H9 (cell line): ENCODE measurements around the gene SYDE1. TPM values are rescaled to one million over a fixed set of nuclear protein-coding genes. Genes with fewer than 3 reads are reported as not detected.

Experiments used
- DNase-seq: peaks from one replicate; pipeline ENCODE4 v3.0.0-alpha.2; 2017
- H2AFZ ChIP-seq: one replicate; pipeline ENCODE4 v1.6.1; 2013; ENCODE audit warnings: mild to moderate bottlenecking, low read length, control low read depth, moderate library complexity
- H2AK5ac ChIP-seq: 2 replicates; pipeline ENCODE4 v1.6.1; 2013; ENCODE audit warnings: low read length, control low read depth, mixed read lengths; ENCODE audit not compliant: insufficient read length
- H2BK120ac ChIP-seq: one replicate; pipeline ENCODE4 v1.6.1; 2013; ENCODE audit warnings: low read depth, mild to moderate bottlenecking, low read length, control low read depth, inconsistent platforms; ENCODE audit not compliant: poor library complexity, severe bottlenecking
- H2BK12ac ChIP-seq: 2 replicates; pipeline ENCODE4 v1.6.1; 2013; ENCODE audit warnings: low read length, control low read depth, mixed read lengths, low read depth; ENCODE audit not compliant: insufficient read length
- H2BK15ac ChIP-seq: 2 replicates; pipeline ENCODE4 v1.6.1; 2013; ENCODE audit warnings: low read depth, low read length, control low read depth
- H2BK20ac ChIP-seq: one replicate; pipeline ENCODE4 v1.6.1; 2013; ENCODE audit warnings: low read depth, mild to moderate bottlenecking, low read length, control low read depth, inconsistent platforms; ENCODE audit not compliant: poor library complexity, severe bottlenecking
- H2BK5ac ChIP-seq: 2 replicates; pipeline ENCODE4 v1.6.1; 2013; ENCODE audit warnings: low read length, control low read depth, mixed read lengths; ENCODE audit not compliant: insufficient read length
- H3K14ac ChIP-seq: 2 replicates; pipeline ENCODE4 v1.6.1; 2013; ENCODE audit warnings: low read length, control low read depth; ENCODE audit not compliant: insufficient read depth
- H3K18ac ChIP-seq: 2 replicates; pipeline ENCODE4 v1.6.1; 2013; ENCODE audit warnings: low read depth, mild to moderate bottlenecking, mixed read lengths, low read length, control low read depth; ENCODE audit not compliant: insufficient read length
- H3K23ac ChIP-seq: 2 replicates; pipeline ENCODE4 v1.6.1; 2013; ENCODE audit warnings: low read length, control low read depth, mixed read lengths, low read depth; ENCODE audit not compliant: insufficient read length
- H3K23me2 ChIP-seq: 2 replicates; pipeline ENCODE4 v1.6.1; 2013; ENCODE audit warnings: low read depth, mild to moderate bottlenecking, mixed read lengths, low read length, control low read depth; ENCODE audit not compliant: insufficient read length, poor library complexity, severe bottlenecking
- H3K27ac ChIP-seq: 2 replicates; pipeline ENCODE4 v1.5.1; 2013; ENCODE audit warnings: low read length, control low read depth, mixed read lengths, low read depth; ENCODE audit not compliant: insufficient read length
- H3K27me3 ChIP-seq: 2 replicates; pipeline ENCODE4 v1.6.1; 2013; ENCODE audit warnings: low read length, control low read depth, inconsistent platforms; ENCODE audit not compliant: insufficient read depth
- H3K4ac ChIP-seq: 2 replicates; pipeline ENCODE4 v1.6.1; 2013; ENCODE audit warnings: low read depth, mild to moderate bottlenecking, control low read depth, inconsistent platforms, low read length, moderate library complexity
- H3K4me1 ChIP-seq: 2 replicates; pipeline ENCODE4 v1.6.1; 2013; ENCODE audit warnings: low read length, control low read depth, inconsistent platforms; ENCODE audit not compliant: insufficient read depth
- H3K4me2 ChIP-seq: 2 replicates; pipeline ENCODE4 v1.6.1; 2013; ENCODE audit warnings: low read length, control low read depth, mixed read lengths; ENCODE audit not compliant: insufficient read length, insufficient read depth
- H3K56ac ChIP-seq: 2 replicates; pipeline ENCODE4 v1.6.1; 2013; ENCODE audit warnings: low read depth, mild to moderate bottlenecking, mixed read lengths, low read length, control low read depth; ENCODE audit not compliant: insufficient read length
- H3K79me1 ChIP-seq: 2 replicates; pipeline ENCODE4 v1.6.1; 2013; ENCODE audit warnings: low read depth, mild to moderate bottlenecking, moderate library complexity, low read length, control low read depth, inconsistent platforms; ENCODE audit not compliant: insufficient read depth, poor library complexity, severe bottlenecking
- H3K79me2 ChIP-seq: 2 replicates; pipeline ENCODE4 v1.6.1; 2013; ENCODE audit warnings: low read length, control low read depth, inconsistent platforms; ENCODE audit not compliant: insufficient read depth
- H3K9ac ChIP-seq: 2 replicates; pipeline ENCODE4 v1.6.1; 2013; ENCODE audit warnings: low read length, control low read depth, mixed read lengths; ENCODE audit not compliant: insufficient read length; ENCODE audit errors: extremely low read depth
- H3K9me3 ChIP-seq: one replicate; pipeline ENCODE4 v1.6.1; 2013; ENCODE audit warnings: low read depth, low read length, inconsistent platforms; ENCODE audit not compliant: control insufficient read depth
- H3T11ph ChIP-seq: one replicate; pipeline ENCODE4 v1.6.1; 2013; ENCODE audit warnings: mild to moderate bottlenecking, low read length, control low read depth, inconsistent platforms
- H4K20me1 ChIP-seq: one replicate; pipeline ENCODE4 v1.6.1; 2013; ENCODE audit not compliant: control insufficient read depth, insufficient read length, insufficient read depth
- H4K5ac ChIP-seq: 2 replicates; pipeline ENCODE4 v1.6.1; 2013; ENCODE audit warnings: low read depth, mild to moderate bottlenecking, mixed read lengths, low read length, control low read depth; ENCODE audit not compliant: insufficient read length
- H4K8ac ChIP-seq: replicated peaks from 2 replicates; pipeline ENCODE4 v1.6.1; 2013; ENCODE audit warnings: low read length, control low read depth, mixed read lengths, low read depth; ENCODE audit not compliant: insufficient read length
- H4K91ac ChIP-seq: 2 replicates; pipeline ENCODE4 v1.6.1; 2013; ENCODE audit warnings: low read depth, mild to moderate bottlenecking, moderate library complexity, mixed read lengths, low read length, control low read depth; ENCODE audit not compliant: insufficient read length
- H3K27ac Mint-ChIP-seq, 3 experiments: 2 replicates in 2 of 3; 3 replicates in 1 of 3; pipeline ENCODE4 v1.8.0; 2020 to 2021; ENCODE audit warnings: mixed read lengths in 3 of 3, mild to moderate bottlenecking in 1 of 3, moderate library complexity in 1 of 3
- H3K27me3 Mint-ChIP-seq: 2 replicates; pipeline ENCODE4 v1.8.0; 2021; ENCODE audit warnings: low read depth, mild to moderate bottlenecking, moderate library complexity, mixed read lengths
- H3K36me3 Mint-ChIP-seq, 3 experiments: 2 replicates in 2 of 3; 3 replicates in 1 of 3; pipeline ENCODE4 v1.8.0; 2020 to 2021; ENCODE audit warnings: low read depth in 3 of 3, mixed read lengths in 3 of 3; ENCODE audit not compliant: insufficient read depth in 1 of 3
- H3K4me1 Mint-ChIP-seq, 2 experiments: 2 replicates each; pipeline ENCODE4 v1.8.0; 2020; ENCODE audit warnings: mixed read lengths in 2 of 2
- H3K4me3 Mint-ChIP-seq, 2 experiments: 2 replicates in 1 of 2; 3 replicates in 1 of 2; pipeline ENCODE4 v1.8.0; 2020 to 2021; ENCODE audit warnings: mild to moderate bottlenecking in 2 of 2, mixed read lengths in 2 of 2, moderate library complexity in 1 of 2
- H3K9me3 Mint-ChIP-seq, 2 experiments: 2 replicates in 1 of 2; 3 replicates in 1 of 2; pipeline ENCODE4 v1.8.0; 2020; ENCODE audit warnings: mild to moderate bottlenecking in 2 of 2, mixed read lengths in 2 of 2, moderate library complexity in 1 of 2
- CTCF ChIP-seq: fragments of 200-600 bp; sonication (generic); conservative IDR thresholded peaks from 3 replicates; pipeline ENCODE4 v1.8.0; 2021; ENCODE audit warnings: antibody characterized with exemption, mild to moderate bottlenecking
- WGBS: extraction: QIAGEN DNeasy Blood & Tissue Kit; methylation state at CpG from one replicate; pipeline ENCODE4 v1.1.7; 2013; ENCODE audit warnings: missing lambda C conversion rate, low lambda C conversion rate, mixed read lengths; ENCODE audit not compliant: insufficient read length; ENCODE audit errors: extremely low coverage; 5-methylcytosine and 5-hydroxymethylcytosine counted together
- total RNA-seq: library from RNA; stranded (reverse); gene quantifications from 2 replicates; pipeline ENCODE4 v1.2.1, GENCODE V29; 2021

SYDE1 gene
- total RNA-seq, 1 experiment from 2014 or later = 21.4 TPM

GRCh38 chr19:15149737-15150136, 42.5 kb downstream of the SYDE1 start:
- no peak overlapping the region for H3K9ac ChIP-seq

More at GRCh38 chr19:15149737-15150136, 42.5 kb downstream of the SYDE1 start:
- no peak for DNase-seq
- H3K27ac ChIP-seq = no peak overlapping the region
- no peak overlapping the region for H3K18ac ChIP-seq
- no peaks in the 10 kb centered on the region for H3K27me3 ChIP-seq
- no peak overlapping the region for H2BK12ac ChIP-seq
- no peak overlapping the region for H2AFZ ChIP-seq
- H2AK5ac ChIP-seq = no peak overlapping the region
- H3K9me3 ChIP-seq = no peaks in the 10 kb centered on the region
- H3K79me1 ChIP-seq = no peaks in the 10 kb centered on the region
- no peak overlapping the region for H2BK5ac ChIP-seq
- TF ChIP-seq CTCF = no peak
- H3K27me3 Mint-ChIP-seq = peaks cover 5% of the 10 kb centered on the region
- no peaks in the 10 kb centered on the region for H3K4me1 ChIP-seq
- no peak overlapping the region for H4K91ac ChIP-seq
- H2BK20ac ChIP-seq = no peak overlapping the region
- H2BK120ac ChIP-seq = no peak overlapping the region
- H2BK15ac ChIP-seq = no peak overlapping the region
- WGBS = no CpG with 5 or more reads among the region's 5 CpGs
- H3K36me3 Mint-ChIP-seq = peaks cover 0 to 2% (median 2%) of the 10 kb centered on the region in 3 experiments; a peak in 1 of 7 replicates
- no peaks in the 10 kb centered on the region for H3K23me2 ChIP-seq
- H3K23ac ChIP-seq = no peak overlapping the region
- H3K4ac ChIP-seq = no peak overlapping the region
- H3K4me1 Mint-ChIP-seq = peaks cover 2% of the 10 kb centered on the region in 2 experiments; a peak in 3 of 4 replicates
- H3K27ac Mint-ChIP-seq = no peak overlapping the region
- no peak overlapping the region for H3T11ph ChIP-seq
- no peaks in the 10 kb centered on the region for H4K20me1 ChIP-seq
- no peak overlapping the region for H3K14ac ChIP-seq
- no peak overlapping the region for H3K56ac ChIP-seq
- H4K8ac ChIP-seq = no peak overlapping the region
- no peak overlapping the region for H3K4me2 ChIP-seq
- H3K4me3 Mint-ChIP-seq = no peak overlapping the region
- H3K9me3 Mint-ChIP-seq = peaks cover 7% of the 10 kb centered on the region in 2 experiments; a peak in 4 of 5 replicates
- H4K5ac ChIP-seq = no peak overlapping the region
- no peaks in the 10 kb centered on the region for H3K79me2 ChIP-seq
